Liver (tissue), 3 donors: ENCODE results near the gene C1orf216.

ENCODE experiments used
- ATF3 ChIP-seq: IDR thresholded peaks from 2 replicates; pipeline ENCODE4 v1.6.1; 2016; ENCODE audit warnings: antibody characterized with exemption
- CTCF ChIP-seq: fragments of 150-350 bp; IDR thresholded peaks from 2 replicates; pipeline ENCODE4 v1.5.1; 2017; ENCODE audit warnings: improper control_type of control experiment, low read depth, low read length; ENCODE audit not compliant: missing input control
- FOXA1 ChIP-seq: IDR thresholded peaks from 2 replicates; pipeline ENCODE4 v1.6.1; 2016; ENCODE audit warnings: antibody characterized with exemption
- JUND ChIP-seq, 2 donors: IDR thresholded peaks; 2 replicates each; pipeline ENCODE4 v1.6.1; 2016; ENCODE audit warnings: antibody characterized with exemption in 2 of 2
- MAX ChIP-seq: IDR thresholded peaks from 2 replicates; pipeline ENCODE4 v1.6.1; 2016; ENCODE audit warnings: antibody characterized with exemption
- REST ChIP-seq: IDR thresholded peaks from 2 replicates; pipeline ENCODE4 v1.6.1; 2016; ENCODE audit warnings: antibody characterized with exemption, mild to moderate bottlenecking
- SP1 ChIP-seq: IDR thresholded peaks from 2 replicates; pipeline ENCODE4 v1.6.1; 2018; ENCODE audit warnings: antibody characterized with exemption, mild to moderate bottlenecking
- TAF1 ChIP-seq: conservative IDR thresholded peaks from 2 replicates; pipeline ENCODE4 v1.6.1; 2016; ENCODE audit warnings: antibody characterized with exemption, mild to moderate bottlenecking
- YY1 ChIP-seq: IDR thresholded peaks from 2 replicates; pipeline ENCODE4 v1.6.1; 2016; ENCODE audit warnings: antibody characterized with exemption, mild to moderate bottlenecking
- ZBTB33 ChIP-seq: IDR thresholded peaks from 2 replicates; pipeline ENCODE4 v1.6.1; 2016; ENCODE audit warnings: antibody characterized with exemption
- donor health status: healthy.
- donor health status: healthy.

GRCh38 chr1:35707601-35708440 lies 10.9 kb downstream of the C1orf216 start:
- TF ChIP-seq ZBTB33 (no peak), CTCF (no peak), FOXA1 (no peak), REST (no peak), MAX (no peak), JUND (IDR thresholded peaks at IDR 0.05) (no peak), YY1 (no peak), ATF3 (no peak), SP1 (no peak), TAF1 (no peak)
